Retina (tissue), 1 donor: Measurements from ENCODE around the gene ARL8A.
"Not testable (repeated sequence)": the region's sequence is repeated elsewhere in the genome, so short reads cannot be mapped to it uniquely, and the experiment has no call there.

Experiments
- DNase-seq: peaks from one replicate; pipeline ENCODE4 v3.0.0-alpha.2; 2016

ARL8A gene

GRCh38 chr1:202156590-202156989 lies 12.1 kb upstream of the ARL8A start:
- DNase-seq, result no peak

- no peak for DNase-seq
These were observed 11.0 kb upstream of the ARL8A start for GRCh38 chr1:202155478-202156021.

- DNase-seq, result peak; percentile 57
These were observed 10.4 kb upstream of the ARL8A start for GRCh38 chr1:202154766-202155477.

GRCh38 chr1:202154148-202154765 lies 9.7 kb upstream of the ARL8A start:
- DNase-seq, result no peak

GRCh38 chr1:202153284-202153683 lies 8.7 kb upstream of the ARL8A start:
- no peak for DNase-seq

GRCh38 chr1:202152399-202152798 lies 7.9 kb upstream of the ARL8A start:
- no peak for DNase-seq

GRCh38 chr1:202151045-202151444 lies 6.5 kb upstream of the ARL8A start:
- DNase-seq, result no peak

GRCh38 chr1:202150602-202151001 lies 6.1 kb upstream of the ARL8A start:
- DNase-seq, result no peak

- DNase-seq, result no peak
These were observed 5.7 kb upstream of the ARL8A start for GRCh38 chr1:202150187-202150586.

GRCh38 chr1:202149566-202149965 lies 5.0 kb upstream of the ARL8A start:
- no peak for DNase-seq

GRCh38 chr1:202148391-202148790 lies 3.9 kb upstream of the ARL8A start:
- no peak for DNase-seq

- no peak for DNase-seq
These were observed 2.5 kb upstream of the ARL8A start for GRCh38 chr1:202146993-202147392.

- DNase-seq, result no peak
These were observed 1.7 kb upstream of the ARL8A start for GRCh38 chr1:202146279-202146678.

GRCh38 chr1:202145744-202146140 lies 1.2 kb upstream of the ARL8A start:
- DNase-seq, result not testable (repeated sequence)

GRCh38 chr1:202145068-202145743 lies 669 bp upstream of the ARL8A start:
- no peak for DNase-seq

- peak; percentile 70 for DNase-seq
These were observed 652 bp downstream of the ARL8A start for GRCh38 chr1:202143768-202144401.

- DNase-seq, result no peak
These were observed 1.3 kb downstream of the ARL8A start for GRCh38 chr1:202143011-202143767.

GRCh38 chr1:202141468-202141867 lies 3.1 kb downstream of the ARL8A start:
- DNase-seq, result not testable (repeated sequence)

- DNase-seq, result no peak
These were observed 3.7 kb downstream of the ARL8A start for GRCh38 chr1:202140833-202141232.

GRCh38 chr1:202135221-202135721 lies 9.3 kb downstream of the ARL8A start:
- DNase-seq, result peak; percentile 86

GRCh38 chr1:202134645-202135172 lies 9.8 kb downstream of the ARL8A start:
- no peak for DNase-seq

- no peak for DNase-seq
These were observed 10.5 kb downstream of the ARL8A start for GRCh38 chr1:202133989-202134388.
